GM12801 (cell line): ENCODE measurements around the gene NT5C2.

ENCODE experiments used
- TF ChIP-seq, protein P1 (sequence below): IDR thresholded peaks from one replicate; pipeline ENCODE4 v1.5.1; 2011; ENCODE audit warnings: control low read depth; ENCODE audit not compliant: insufficient read length; ENCODE audit errors: extremely low read depth

The NT5C2 gene

DNA sequence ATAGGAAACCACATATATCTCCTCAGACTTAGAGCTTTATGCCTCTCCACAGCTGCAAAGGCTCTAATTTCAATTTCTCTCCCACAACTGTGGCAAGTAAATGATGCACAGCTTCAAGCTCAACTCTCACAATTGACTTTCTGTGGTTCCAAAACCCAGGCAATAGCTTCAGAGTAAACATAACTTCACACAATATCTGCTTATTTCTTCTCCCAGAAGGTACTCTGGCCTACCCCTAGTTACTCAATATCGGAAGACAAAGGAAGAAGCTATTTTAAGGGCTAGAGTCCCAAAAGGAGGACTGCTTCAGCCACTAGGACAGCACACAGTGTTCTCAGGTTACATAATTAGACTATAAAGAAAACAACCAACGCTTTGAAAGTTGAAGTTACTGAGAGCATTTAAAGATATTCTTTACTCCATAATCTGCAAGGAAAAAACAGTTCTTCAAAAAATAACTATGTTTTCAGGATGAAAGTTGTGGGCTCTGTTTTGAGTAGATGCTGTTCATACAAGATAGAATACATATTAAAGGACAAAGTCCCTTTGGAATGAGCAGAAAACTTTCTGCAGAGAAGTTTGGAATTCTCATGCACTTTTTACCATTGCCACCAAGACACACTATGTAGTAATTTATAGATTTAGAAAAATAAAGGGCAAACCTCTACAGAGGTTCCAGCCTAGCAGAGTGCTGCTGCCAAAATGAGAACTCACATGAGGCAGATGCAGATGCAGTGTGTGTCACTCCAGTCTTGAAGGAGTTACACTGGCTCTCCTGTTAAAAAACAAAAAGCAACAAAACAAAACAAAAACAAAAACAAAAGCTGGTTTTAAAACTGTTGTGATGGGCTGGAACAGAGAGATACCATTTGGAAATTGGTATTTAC is 81.8 kb downstream of the NT5C2 start:
- TF ChIP-seq, protein P1, sequence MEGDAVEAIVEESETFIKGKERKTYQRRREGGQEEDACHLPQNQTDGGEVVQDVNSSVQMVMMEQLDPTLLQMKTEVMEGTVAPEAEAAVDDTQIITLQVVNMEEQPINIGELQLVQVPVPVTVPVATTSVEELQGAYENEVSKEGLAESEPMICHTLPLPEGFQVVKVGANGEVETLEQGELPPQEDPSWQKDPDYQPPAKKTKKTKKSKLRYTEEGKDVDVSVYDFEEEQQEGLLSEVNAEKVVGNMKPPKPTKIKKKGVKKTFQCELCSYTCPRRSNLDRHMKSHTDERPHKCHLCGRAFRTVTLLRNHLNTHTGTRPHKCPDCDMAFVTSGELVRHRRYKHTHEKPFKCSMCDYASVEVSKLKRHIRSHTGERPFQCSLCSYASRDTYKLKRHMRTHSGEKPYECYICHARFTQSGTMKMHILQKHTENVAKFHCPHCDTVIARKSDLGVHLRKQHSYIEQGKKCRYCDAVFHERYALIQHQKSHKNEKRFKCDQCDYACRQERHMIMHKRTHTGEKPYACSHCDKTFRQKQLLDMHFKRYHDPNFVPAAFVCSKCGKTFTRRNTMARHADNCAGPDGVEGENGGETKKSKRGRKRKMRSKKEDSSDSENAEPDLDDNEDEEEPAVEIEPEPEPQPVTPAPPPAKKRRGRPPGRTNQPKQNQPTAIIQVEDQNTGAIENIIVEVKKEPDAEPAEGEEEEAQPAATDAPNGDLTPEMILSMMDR: no peak

DNA sequence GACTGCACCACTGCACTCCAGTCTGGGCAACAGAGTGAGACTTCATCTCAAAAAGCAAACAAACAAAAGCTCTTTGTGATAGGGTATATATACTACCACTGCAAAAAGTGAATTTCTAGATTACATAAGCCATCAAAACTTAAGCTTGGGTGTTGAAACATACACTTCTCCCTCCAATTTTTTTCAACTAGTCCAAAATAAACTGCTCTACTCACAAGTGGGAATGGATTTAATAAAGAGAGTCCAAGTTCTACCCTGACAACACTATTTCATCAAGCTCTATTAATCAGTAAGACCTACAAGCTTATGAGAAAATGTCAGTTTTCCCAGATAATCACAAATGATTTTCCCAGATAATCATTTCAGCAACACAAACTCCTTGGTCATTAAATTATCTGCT is 82.7 kb downstream of the NT5C2 start:
- TF ChIP-seq, protein P1: no peak

DNA sequence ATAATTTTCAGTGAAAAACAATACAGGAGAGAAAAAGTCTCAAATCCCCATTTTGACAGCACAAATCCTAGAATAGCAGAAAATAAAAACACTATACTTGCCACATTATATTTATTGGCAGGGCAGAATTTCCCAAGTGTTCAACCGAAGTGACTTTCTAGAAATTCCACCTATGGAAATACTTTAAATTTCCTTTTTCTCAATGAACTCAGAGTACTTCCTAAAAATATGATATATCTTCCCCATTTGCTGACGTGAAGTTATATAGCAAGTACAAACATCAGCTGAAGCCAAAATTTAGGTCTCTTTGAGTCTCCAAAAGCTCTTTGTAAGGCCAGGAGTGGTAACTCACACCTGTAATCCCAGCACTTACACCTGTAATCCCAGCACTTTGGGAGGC is 83.3 kb downstream of the NT5C2 start:
- TF ChIP-seq, protein P1: no peak

DNA sequence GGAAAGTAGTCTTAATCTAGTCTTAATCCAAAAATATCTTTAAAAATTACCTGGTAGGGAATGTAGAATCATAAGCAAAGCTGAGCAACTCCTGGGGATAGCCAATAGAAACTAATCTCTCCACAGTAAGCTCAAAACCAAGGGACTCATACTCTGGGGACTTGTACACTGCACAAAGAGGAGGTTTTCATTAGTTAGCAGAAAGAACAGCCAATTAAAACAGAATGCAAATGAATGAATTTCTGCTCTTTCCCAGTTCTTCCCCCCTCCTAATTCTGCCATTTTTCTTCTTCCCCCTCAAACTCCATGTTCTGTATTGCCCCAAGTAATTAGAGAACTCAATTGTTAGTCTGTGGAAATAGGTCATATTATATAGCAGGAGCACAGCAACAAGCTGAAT is 86.5 kb downstream of the NT5C2 start:
- TF ChIP-seq, protein P1: no peak

DNA sequence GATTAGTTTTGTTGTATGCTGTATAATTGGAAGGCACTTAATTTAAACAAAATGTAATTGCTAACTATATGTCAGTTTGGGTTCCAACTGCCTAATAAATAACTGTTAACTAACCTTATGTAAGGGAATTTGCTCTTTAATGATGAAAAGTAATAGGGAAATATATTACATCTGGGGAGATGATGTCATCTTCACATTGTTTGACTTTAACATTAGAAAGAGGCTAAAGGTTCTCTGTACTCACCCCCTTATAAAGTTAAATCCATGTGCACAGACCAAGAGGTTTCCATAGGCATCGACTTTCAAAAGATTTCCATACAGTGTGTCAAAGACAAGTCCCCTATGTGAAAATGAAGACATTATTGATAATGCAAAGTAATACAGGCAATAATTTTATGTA is 87.6 kb downstream of the NT5C2 start:
- TF ChIP-seq, protein P1: no peak

DNA sequence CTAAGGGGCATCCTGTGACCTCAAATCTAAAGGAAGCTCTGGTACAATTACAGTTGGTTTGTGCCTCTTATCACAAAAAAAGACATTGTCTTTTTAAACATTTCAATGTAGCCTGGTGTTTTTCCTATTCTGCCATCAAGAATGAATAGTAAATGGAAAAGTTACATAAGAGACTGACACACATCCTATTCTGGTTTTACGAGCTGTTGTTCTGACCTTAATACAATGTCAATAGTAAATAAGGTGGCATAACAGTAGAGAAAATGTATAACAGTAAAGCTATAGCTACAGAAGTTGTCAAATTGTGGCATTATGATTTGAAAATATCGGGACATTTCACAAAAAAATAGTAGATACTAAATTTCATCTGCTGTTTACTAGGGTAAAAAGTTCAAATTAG is 88.4 kb downstream of the NT5C2 start:
- TF ChIP-seq, protein P1: no peak

DNA sequence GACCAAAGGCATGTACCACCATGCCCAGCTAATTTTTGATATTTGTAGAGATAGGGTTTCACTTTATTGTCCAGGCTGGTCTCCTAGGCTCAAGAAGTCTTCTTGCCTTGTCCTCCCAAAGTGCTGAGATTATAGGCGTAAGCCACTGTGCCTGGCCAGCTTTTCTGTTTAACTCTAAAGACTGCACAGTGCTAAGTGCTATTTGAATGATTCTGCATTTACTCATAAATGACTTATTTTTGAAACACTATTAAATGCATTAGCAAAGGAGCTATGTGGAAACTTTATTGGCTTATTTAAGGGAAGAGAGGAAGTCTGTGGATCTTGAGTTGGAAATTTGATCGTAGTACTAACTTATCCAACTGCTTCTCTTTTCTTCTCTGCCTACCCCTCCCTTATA is 89.1 kb downstream of the NT5C2 start:
- TF ChIP-seq, protein P1: no peak
